ENCODE data around the gene MAT1A. TPM values are rescaled to one million over a fixed set of nuclear protein-coding genes. Genes with fewer than 3 reads are reported as not detected.
"Not testable (repeated sequence)": the region's sequence is repeated elsewhere in the genome, so short reads cannot be mapped to it uniquely, and the experiment has no call there.

Gene MAT1A
- not detected in 2 replicates for total RNA-seq

- no peak for DNase-seq
Observed at GRCh38 chr10:80289451-80290287, at the start of gene MAT1A. Gene MAT1A (minus strand): TSS chr10:80289658. CDS start chr10:80289423, 235 bp downstream.

- DNase-seq = no peak
Observed at GRCh38 chr10:80333983-80334382, 44.5 kb upstream of the MAT1A start.

GRCh38 chr10:80324891-80325364 lies 35.5 kb upstream of the MAT1A start:
- no peak for DNase-seq

- DNase-seq = peak; percentile 26
Observed at GRCh38 chr10:80324086-80324485, 34.6 kb upstream of the MAT1A start.

- DNase-seq = no peak
Observed at GRCh38 chr10:80323311-80323710, 33.9 kb upstream of the MAT1A start.

GRCh38 chr10:80322711-80323110 lies 33.3 kb upstream of the MAT1A start:
- DNase-seq = no peak

- no peak for DNase-seq
Observed at GRCh38 chr10:80322158-80322557, 32.7 kb upstream of the MAT1A start.

GRCh38 chr10:80321183-80321582 lies 31.7 kb upstream of the MAT1A start:
- no peak for DNase-seq

GRCh38 chr10:80320377-80320776 lies 30.9 kb upstream of the MAT1A start:
- no peak for DNase-seq

GRCh38 chr10:80319725-80320290 lies 30.4 kb upstream of the MAT1A start:
- no peak for DNase-seq

- no peak for DNase-seq
Observed at GRCh38 chr10:80319318-80319717, 29.9 kb upstream of the MAT1A start.

- no peak for DNase-seq
Observed at GRCh38 chr10:80318742-80319141, 29.3 kb upstream of the MAT1A start.

GRCh38 chr10:80315391-80315790 lies 25.9 kb upstream of the MAT1A start:
- DNase-seq = no peak

- no peak for DNase-seq
Observed at GRCh38 chr10:80313523-80313922, 24.1 kb upstream of the MAT1A start.

GRCh38 chr10:80305989-80306388 lies 16.5 kb upstream of the MAT1A start:
- DNase-seq = not testable (repeated sequence)

- no peak for DNase-seq
Observed at GRCh38 chr10:80296942-80297341, 7.5 kb upstream of the MAT1A start.

- no peak for DNase-seq
Observed at GRCh38 chr10:80292607-80293239, 3.3 kb upstream of the MAT1A start.

GRCh38 chr10:80290474-80291220 lies 1.2 kb upstream of the MAT1A start:
- DNase-seq = no peak

- no peak for DNase-seq
Observed at GRCh38 chr10:80288849-80289248, 609 bp downstream of the MAT1A start.

GRCh38 chr10:80284522-80284921 lies 4.9 kb downstream of the MAT1A start:
- DNase-seq = no peak

GRCh38 chr10:80283536-80284199 lies 5.8 kb downstream of the MAT1A start:
- DNase-seq = no peak

- no peak for DNase-seq
Observed at GRCh38 chr10:80283119-80283518, 6.3 kb downstream of the MAT1A start.
